Heart left ventricle (tissue), 13 donors: ENCODE results near the gene SET.

Experiments
- POLR2A ChIP-seq, 2 donors: fragments of 450-650 bp; IDR thresholded peaks; one replicate each; pipeline ENCODE4 v1.6.1; 2017; ENCODE audit warnings: antibody characterized with exemption in 2 of 2, mild to moderate bottlenecking in 2 of 2, moderate library complexity in 2 of 2
- TF ChIP-seq, protein P1 (sequence below), 12 donors: fragments of 200-600 bp; sonication (generic) in 4 of 12; IDR thresholded peaks; one replicate each; pipeline versions ENCODE4 v1.5.0 to v1.8.0; 2018 to 2022; ENCODE audit warnings: antibody characterized with exemption in 12 of 12, mild to moderate bottlenecking in 5 of 12
- donor health status: ischemic (EF 13 %, LVEDD 7.1; RV severe dilation, severe dysfunction).
- donor health status: DM: no; HTN: yes; CAD: no.
- donor health status: DM: no; HTN: no; CAD: no.
- donor health status: ischemic (EF 25% LVEDD 6.9; RV normal size, moderate dysfunction).
- donor health status: ischemic (EF 25% LVEDD 5.7; RV mildly dilated, moderate dysfunction).
- donor health status: ischemic (EF 35%, LVEDD 5.7; RV mildly dilated, moderate dysfunction).
- donor health status: nonischemic (EF 11% LVEDD 7.7; RV severe dilation, severe dysfunction).
- donor health status: DM: yes; HTN: yes; CAD: no.
- donor health status: PGD.
- donor health status: ischemic (EF 29% LVEDD 5.4; RV normal size, mild dysfunction).
- donor health status: nonischemic (EF 23%, LVEDD 6.1; RV moderate dilation, normal function).

DNA sequence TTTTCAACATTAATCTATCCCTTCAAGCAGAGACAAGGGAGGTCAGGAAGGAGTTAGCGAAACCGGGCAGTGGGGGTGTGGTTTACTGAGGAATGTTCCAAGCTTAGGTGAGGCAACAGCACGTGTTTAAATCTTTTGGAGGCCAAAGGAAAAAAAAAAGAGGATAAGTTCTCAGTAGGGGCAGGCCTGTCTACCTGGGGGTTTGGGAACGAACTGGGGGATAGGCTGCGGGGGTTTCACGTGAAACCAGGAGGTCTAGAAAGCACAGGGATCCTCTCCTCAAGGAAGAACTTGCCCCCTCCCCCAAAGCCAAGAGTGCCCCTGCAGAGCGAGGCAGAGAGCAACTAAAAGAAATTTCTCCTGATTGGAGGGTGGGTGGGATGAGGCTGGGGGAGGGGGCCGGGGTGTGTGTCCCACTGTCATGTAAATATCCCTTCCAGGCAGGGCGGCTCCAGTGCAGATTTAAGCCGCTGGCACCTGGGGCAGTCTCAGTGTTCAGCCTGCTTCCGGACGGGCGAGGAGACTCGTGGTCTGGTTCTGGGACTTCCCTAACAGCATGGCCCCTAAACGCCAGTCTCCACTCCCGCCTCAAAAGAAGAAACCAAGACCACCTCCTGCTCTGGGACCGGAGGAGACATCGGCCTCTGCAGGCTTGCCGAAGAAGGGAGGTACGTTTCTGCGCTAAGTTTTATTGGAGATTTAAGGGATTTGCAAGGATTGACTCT, 5.5 kb upstream of the SET start:
- TF ChIP-seq, protein P1, sequence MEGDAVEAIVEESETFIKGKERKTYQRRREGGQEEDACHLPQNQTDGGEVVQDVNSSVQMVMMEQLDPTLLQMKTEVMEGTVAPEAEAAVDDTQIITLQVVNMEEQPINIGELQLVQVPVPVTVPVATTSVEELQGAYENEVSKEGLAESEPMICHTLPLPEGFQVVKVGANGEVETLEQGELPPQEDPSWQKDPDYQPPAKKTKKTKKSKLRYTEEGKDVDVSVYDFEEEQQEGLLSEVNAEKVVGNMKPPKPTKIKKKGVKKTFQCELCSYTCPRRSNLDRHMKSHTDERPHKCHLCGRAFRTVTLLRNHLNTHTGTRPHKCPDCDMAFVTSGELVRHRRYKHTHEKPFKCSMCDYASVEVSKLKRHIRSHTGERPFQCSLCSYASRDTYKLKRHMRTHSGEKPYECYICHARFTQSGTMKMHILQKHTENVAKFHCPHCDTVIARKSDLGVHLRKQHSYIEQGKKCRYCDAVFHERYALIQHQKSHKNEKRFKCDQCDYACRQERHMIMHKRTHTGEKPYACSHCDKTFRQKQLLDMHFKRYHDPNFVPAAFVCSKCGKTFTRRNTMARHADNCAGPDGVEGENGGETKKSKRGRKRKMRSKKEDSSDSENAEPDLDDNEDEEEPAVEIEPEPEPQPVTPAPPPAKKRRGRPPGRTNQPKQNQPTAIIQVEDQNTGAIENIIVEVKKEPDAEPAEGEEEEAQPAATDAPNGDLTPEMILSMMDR (IDR thresholded peaks at IDR 0.05) = no peak
- TF ChIP-seq POLR2A (IDR thresholded peaks at IDR 0.05) = no peak
